T-helper 22 cell (primary cell): ENCODE measurements around the gene IWS1.
"Not testable (repeated sequence)": the region's sequence is repeated elsewhere in the genome, so short reads cannot be mapped to it uniquely, and the experiment has no call there.

Source experiments
- DNase-seq: peaks from one replicate; pipeline ENCODE4 v3.0.0-alpha.2; 2020; ENCODE audit warnings: low read depth

Gene IWS1

GRCh38 chr2:127560201-127560930, 34.1 kb upstream of the IWS1 start:
- no peak for DNase-seq

- no peak for DNase-seq
These were observed 33.2 kb upstream of the IWS1 start for GRCh38 chr2:127559454-127559853.

- DNase-seq = no peak
These were observed 32.6 kb upstream of the IWS1 start for GRCh38 chr2:127558911-127559310.

GRCh38 chr2:127552846-127553245, 26.6 kb upstream of the IWS1 start:
- no peak for DNase-seq

GRCh38 chr2:127552336-127552735, 26.0 kb upstream of the IWS1 start:
- no peak for DNase-seq

GRCh38 chr2:127551221-127551930, 25.1 kb upstream of the IWS1 start:
- no peak for DNase-seq

- DNase-seq = no peak
These were observed 20.5 kb upstream of the IWS1 start for GRCh38 chr2:127546797-127547196.

- DNase-seq = no peak
These were observed 19.5 kb upstream of the IWS1 start for GRCh38 chr2:127545796-127546195.

- DNase-seq = no peak
These were observed 18.9 kb upstream of the IWS1 start for GRCh38 chr2:127545189-127545588.

GRCh38 chr2:127543013-127543501, 16.8 kb upstream of the IWS1 start:
- DNase-seq = not testable (repeated sequence)

- DNase-seq = no peak
These were observed 15.9 kb upstream of the IWS1 start for GRCh38 chr2:127542231-127542630.

GRCh38 chr2:127541809-127542208, 15.5 kb upstream of the IWS1 start:
- no peak for DNase-seq

- no peak for DNase-seq
These were observed 11.4 kb upstream of the IWS1 start for GRCh38 chr2:127537644-127538043.

- no peak for DNase-seq
These were observed 10.6 kb upstream of the IWS1 start for GRCh38 chr2:127536707-127537541.

- DNase-seq = no peak
These were observed 9.6 kb upstream of the IWS1 start for GRCh38 chr2:127535918-127536317.

GRCh38 chr2:127535422-127535901, 9.2 kb upstream of the IWS1 start, which contains the start of gene MYO7B:
Gene MYO7B, plus strand, starts transcription at chr2:127535683. Its CDS starts 24,040 bp downstream, at chr2:127559723.
- DNase-seq = no peak

GRCh38 chr2:127532296-127532695, 6.0 kb upstream of the IWS1 start:
- no peak for DNase-seq

- DNase-seq = no peak
These were observed 4.9 kb upstream of the IWS1 start for GRCh38 chr2:127531221-127531648.

GRCh38 chr2:127530245-127531140, 4.2 kb upstream of the IWS1 start:
- DNase-seq = no peak

GRCh38 chr2:127529416-127529815, 3.1 kb upstream of the IWS1 start:
- DNase-seq = not testable (repeated sequence)

- DNase-seq = no peak
These were observed 2.2 kb upstream of the IWS1 start for GRCh38 chr2:127528487-127528886.
